ENCODE data around the gene PPP1R3A.

Gene PPP1R3A

DNA sequence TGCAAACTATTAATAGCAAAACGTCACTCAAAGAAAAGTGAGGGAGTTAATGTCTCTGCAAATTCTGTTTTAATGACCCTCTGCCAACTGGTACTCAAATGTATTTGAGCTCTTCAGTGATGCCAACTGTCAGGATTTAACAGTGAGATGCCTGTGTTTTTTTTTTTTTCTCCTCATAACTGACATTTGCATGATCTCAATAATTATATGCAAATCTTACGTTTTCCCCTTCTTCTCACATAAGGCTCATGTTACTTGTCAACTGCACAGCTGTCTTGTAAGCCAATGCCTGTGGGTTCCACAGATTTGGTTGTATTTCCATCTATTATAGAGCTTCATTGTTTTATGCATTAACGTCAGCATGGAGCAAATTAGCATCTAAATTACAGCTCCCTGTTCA lies 38.2 kb downstream of the PPP1R3A start:
- no peak for DNase-seq

DNA sequence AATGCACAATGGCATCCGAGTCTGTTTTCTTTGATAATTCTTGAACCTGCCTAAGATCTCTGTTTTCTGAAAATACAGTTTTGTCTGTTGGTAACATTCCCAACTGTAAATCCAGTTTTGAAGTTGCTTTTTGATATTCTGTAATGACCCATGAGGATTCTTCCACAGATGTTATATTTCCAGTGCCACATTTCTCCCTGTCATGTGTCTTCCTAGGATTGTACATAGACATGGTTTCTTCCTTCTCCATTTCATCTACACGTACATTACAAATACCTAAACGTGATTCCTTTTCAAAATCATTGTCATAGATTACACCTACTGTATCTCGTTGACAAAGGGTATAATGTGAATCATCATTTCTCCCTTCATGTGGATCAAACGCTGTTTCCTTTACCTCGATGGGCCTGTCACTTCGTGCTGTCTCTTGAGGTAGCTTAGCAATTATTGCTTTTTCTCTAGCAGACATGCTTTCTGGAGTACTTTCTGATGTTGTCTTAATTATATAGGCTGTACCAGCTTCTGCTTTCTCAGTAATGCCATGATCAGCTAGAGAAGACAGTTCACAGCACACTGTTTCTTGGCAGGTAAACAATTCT lies 40.3 kb downstream of the PPP1R3A start:
- no peak for DNase-seq

GRCh38 chr7:113875224-113875623 lies 43.6 kb downstream of the PPP1R3A start:
- no peak for DNase-seq

GRCh38 chr7:113873554-113874151 lies 45.2 kb downstream of the PPP1R3A start:
- no peak for DNase-seq

GRCh38 chr7:113872981-113873380 lies 45.8 kb downstream of the PPP1R3A start:
- DNase-seq = no peak

- DNase-seq = no peak
These were observed 51.5 kb downstream of the PPP1R3A start for GRCh38 chr7:113867325-113867724.

- DNase-seq = no peak
These were observed 62.8 kb downstream of the PPP1R3A start for GRCh38 chr7:113856010-113856409.

- no peak for DNase-seq
These were observed 77.9 kb downstream of the PPP1R3A start for GRCh38 chr7:113840954-113841353.

DNA sequence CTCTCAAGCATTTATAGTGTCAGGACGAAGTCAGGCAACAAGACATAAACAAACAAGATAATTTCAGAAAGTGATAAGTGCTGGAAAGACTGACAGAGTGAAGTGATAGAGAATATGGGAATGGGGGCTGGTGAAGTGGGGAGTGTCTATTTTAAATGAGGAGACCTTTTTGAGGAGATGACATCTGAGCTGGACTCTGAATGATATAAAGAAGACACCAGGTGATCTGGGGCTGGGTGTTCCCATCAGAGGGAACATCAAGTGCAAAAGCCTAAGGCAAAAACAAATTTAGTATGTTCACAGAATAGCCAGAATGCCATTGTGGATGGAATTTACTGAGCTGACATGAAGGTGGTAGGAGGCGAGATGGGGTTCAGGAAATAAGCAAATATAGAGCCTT lies 83.4 kb downstream of the PPP1R3A start:
- DNase-seq = no peak

- no peak for DNase-seq
These were observed 86.5 kb downstream of the PPP1R3A start for GRCh38 chr7:113832196-113832745.

- no peak for DNase-seq
These were observed 87.3 kb downstream of the PPP1R3A start for GRCh38 chr7:113831556-113831955.

- DNase-seq = no peak
These were observed 90.2 kb downstream of the PPP1R3A start for GRCh38 chr7:113828581-113828980.
